SK-N-MC (cell line): Measurements from ENCODE around the gene ZNF260.

ENCODE experiments used
- EZH2 ChIP-seq: fragments of 200-600 bp; sonication (generic); IDR thresholded peaks from one replicate; pipeline ENCODE4 v1.6.1; 2017; ENCODE audit warnings: antibody characterized with exemption
- POLR2AphosphoS5 ChIP-seq: IDR thresholded peaks from 2 replicates; pipeline ENCODE4 v1.6.1; 2012; ENCODE audit warnings: mild to moderate bottlenecking, low read depth, low read length, borderline replicate concordance

- TF ChIP-seq POLR2AphosphoS5 = no peak
- TF ChIP-seq EZH2 = no peak
Observed at GRCh38 chr19:36483653-36484052, 44.4 kb downstream of the ZNF260 start.
